ENCODE measurements around the gene PAK5.

PAK5 gene

GRCh38 chr20:9741996-9742395 lies 96.9 kb downstream of the PAK5 start:
- H3K4me3 ChIP-seq (ENCODE audit: extremely low read depth, insufficient read depth, low read length, poor library complexity, severe bottlenecking), result no peak overlapping the region
- H3K27ac ChIP-seq (ENCODE audit: low read depth, low read length, severe bottlenecking), result no peak overlapping the region
- H3K36me3 ChIP-seq (ENCODE audit: control insufficient read depth, insufficient read depth, low read length), result no peaks in the 10 kb centered on the region
- WGBS, 2 experiments (ENCODE audit: insufficient coverage in 2 of 2), result 90 to 93% methylated on average over 2 of the region's 3 CpGs
- H3K9me3 ChIP-seq (ENCODE audit: control insufficient read depth, low read length), result no peaks in the 10 kb centered on the region
- no peaks in the 10 kb centered on the region for H3K4me1 ChIP-seq (ENCODE audit: control insufficient read depth, insufficient read depth, low read length, poor library complexity, severe bottlenecking)

DNA sequence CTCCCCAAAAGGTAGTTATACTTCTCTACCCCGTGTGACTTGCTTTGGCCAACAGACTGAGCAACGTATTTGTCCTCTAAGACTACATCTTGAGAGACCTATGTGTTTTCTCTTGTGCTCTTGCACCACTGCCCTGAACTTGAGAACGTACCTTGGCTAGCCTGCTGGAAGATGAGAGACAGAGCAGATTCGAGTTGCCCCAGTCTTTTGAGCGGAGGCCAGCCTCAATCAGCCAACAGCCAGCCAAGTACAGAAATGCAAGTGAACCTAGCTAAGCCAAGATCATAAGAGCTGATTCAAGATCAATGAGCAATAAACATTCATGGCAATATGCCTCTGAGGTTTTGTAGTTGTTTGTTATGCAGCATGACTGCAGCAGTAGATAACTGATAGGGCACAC lies 98.4 kb downstream of the PAK5 start:
- no peaks in the 10 kb centered on the region for H3K36me3 ChIP-seq (ENCODE audit: control insufficient read depth, insufficient read depth, low read length)
- no peaks in the 10 kb centered on the region for H3K4me1 ChIP-seq (ENCODE audit: control insufficient read depth, insufficient read depth, low read length, poor library complexity, severe bottlenecking)
- no peak overlapping the region for H3K4me3 ChIP-seq (ENCODE audit: extremely low read depth, insufficient read depth, low read length, poor library complexity, severe bottlenecking)
- H3K9me3 ChIP-seq (ENCODE audit: control insufficient read depth, low read length), result no peaks in the 10 kb centered on the region
- no peak overlapping the region for H3K27ac ChIP-seq (ENCODE audit: low read depth, low read length, severe bottlenecking)
- WGBS, 2 experiments (ENCODE audit: insufficient coverage in 2 of 2), result 74 to 77% methylated on average over 3 to 5 of the region's 5 CpGs

DNA sequence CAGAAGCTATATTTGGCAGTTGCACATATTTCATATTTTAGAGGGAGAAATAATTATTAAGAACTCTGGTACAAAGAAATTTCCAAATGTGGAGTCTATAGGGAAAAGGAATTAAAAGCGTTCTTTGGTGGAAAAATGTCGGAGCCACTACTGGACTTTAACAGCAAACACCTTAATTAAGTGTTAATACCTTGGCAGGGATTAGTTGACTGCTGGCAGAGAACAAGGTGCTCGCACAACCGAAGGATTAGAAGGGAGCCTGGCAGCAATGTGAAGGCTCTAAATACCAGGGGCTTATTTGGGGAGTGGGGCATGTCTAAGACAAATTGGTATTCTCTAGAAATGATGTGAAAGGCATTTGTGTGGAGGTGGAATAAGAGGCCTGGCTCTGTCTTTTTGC lies 98.9 kb downstream of the PAK5 start:
- Histone ChIP-seq H3K4me3 (ENCODE audit: extremely low read depth, insufficient read depth, low read length, poor library complexity, severe bottlenecking) (no peak overlapping the region), H3K27ac (ENCODE audit: low read depth, low read length, severe bottlenecking) (no peak overlapping the region), H3K9me3 (ENCODE audit: control insufficient read depth, low read length) (no peaks in the 10 kb centered on the region), H3K36me3 (ENCODE audit: control insufficient read depth, insufficient read depth, low read length) (no peaks in the 10 kb centered on the region), H3K4me1 (ENCODE audit: control insufficient read depth, insufficient read depth, low read length, poor library complexity, severe bottlenecking) (no peaks in the 10 kb centered on the region)
- WGBS, 2 experiments (ENCODE audit: insufficient coverage in 2 of 2), result 87 to 91% methylated on average over 2 to 3 of the region's 4 CpGs

DNA sequence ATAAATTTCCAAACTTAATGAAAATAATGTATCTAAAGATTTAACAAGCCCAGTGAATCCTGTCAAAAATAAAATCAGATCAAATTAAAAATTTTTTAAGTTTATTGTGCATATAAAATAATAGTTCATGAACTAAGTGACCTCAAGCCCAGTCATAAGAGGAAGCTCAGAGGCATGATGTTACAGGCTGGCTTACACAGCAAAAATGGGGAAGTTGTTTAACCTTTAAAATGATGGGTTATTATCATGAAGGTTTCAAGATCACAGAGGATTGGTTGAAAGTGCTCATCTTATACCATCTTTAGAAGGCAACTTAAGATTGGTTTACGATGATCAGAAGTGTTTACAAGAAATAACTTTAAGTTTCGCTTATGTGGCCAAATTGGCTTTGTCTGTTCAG lies 102.5 kb downstream of the PAK5 start:
- Histone ChIP-seq H3K4me3 (ENCODE audit: extremely low read depth, insufficient read depth, low read length, poor library complexity, severe bottlenecking) (no peak overlapping the region), H3K9me3 (ENCODE audit: control insufficient read depth, low read length) (no peaks in the 10 kb centered on the region), H3K36me3 (ENCODE audit: control insufficient read depth, insufficient read depth, low read length) (no peaks in the 10 kb centered on the region), H3K27ac (ENCODE audit: low read depth, low read length, severe bottlenecking) (no peak overlapping the region), H3K4me1 (ENCODE audit: control insufficient read depth, insufficient read depth, low read length, poor library complexity, severe bottlenecking) (no peaks in the 10 kb centered on the region)
- 80 to 90% methylated on average over 2 of the region's 2 CpGs for WGBS, 2 experiments (ENCODE audit: insufficient coverage in 2 of 2)

DNA sequence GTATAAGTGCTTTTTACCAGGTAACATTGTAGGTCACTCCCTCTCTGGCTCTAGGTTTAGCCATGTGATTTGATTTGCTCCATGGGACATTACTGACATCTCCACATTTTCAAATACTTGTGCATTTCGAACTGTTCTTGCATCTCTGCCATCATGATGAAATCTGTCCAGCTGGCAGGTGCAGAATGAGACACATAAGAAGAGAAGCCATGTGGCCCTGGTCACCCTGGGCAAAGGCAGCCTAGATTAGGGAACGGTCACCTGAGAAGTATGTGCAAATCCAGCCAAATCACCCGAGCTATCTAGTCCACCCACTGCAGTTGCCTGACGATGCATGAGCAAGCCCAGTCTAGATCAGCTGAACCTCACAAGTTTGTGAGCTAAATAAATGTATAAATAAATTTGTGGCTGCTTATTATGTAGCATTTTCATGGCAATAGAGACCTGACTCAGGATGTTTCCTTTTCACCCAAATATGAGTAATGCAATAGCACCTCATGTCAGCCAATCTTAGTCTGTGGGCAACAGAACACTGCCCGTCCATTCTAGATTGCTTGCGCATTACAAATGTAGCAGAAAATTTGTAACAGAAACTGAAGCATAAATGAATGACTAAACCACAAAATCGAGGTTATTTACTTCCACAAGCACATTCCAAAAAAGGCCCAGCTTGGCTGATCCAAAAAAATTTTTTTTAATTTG lies 115.2 kb downstream of the PAK5 start:
- Histone ChIP-seq H3K9me3 (ENCODE audit: control insufficient read depth, low read length) (no peaks in the 10 kb centered on the region), H3K4me1 (ENCODE audit: control insufficient read depth, insufficient read depth, low read length, poor library complexity, severe bottlenecking) (no peaks in the 10 kb centered on the region), H3K36me3 (ENCODE audit: control insufficient read depth, insufficient read depth, low read length) (no peaks in the 10 kb centered on the region), H3K4me3 (ENCODE audit: extremely low read depth, insufficient read depth, low read length, poor library complexity, severe bottlenecking) (no peak overlapping the region), H3K27ac (ENCODE audit: low read depth, low read length, severe bottlenecking) (no peak overlapping the region)
- WGBS, 2 experiments (ENCODE audit: insufficient coverage in 2 of 2), result 86% methylated on average over 5 to 6 of the region's 7 CpGs

GRCh38 chr20:9711872-9712271 lies 127.0 kb downstream of the PAK5 start:
- no peak overlapping the region for H3K4me3 ChIP-seq (ENCODE audit: extremely low read depth, insufficient read depth, low read length, poor library complexity, severe bottlenecking)

GRCh38 chr20:9710685-9711084 lies 128.2 kb downstream of the PAK5 start:
- no peak overlapping the region for H3K27ac ChIP-seq (ENCODE audit: low read depth, low read length, severe bottlenecking)
- no peaks in the 10 kb centered on the region for H3K36me3 ChIP-seq (ENCODE audit: control insufficient read depth, insufficient read depth, low read length)
- H3K4me1 ChIP-seq (ENCODE audit: control insufficient read depth, insufficient read depth, low read length, poor library complexity, severe bottlenecking), result no peaks in the 10 kb centered on the region
- H3K4me3 ChIP-seq (ENCODE audit: extremely low read depth, insufficient read depth, low read length, poor library complexity, severe bottlenecking), result no peak overlapping the region
- WGBS, 2 experiments (ENCODE audit: insufficient coverage in 2 of 2), result 80 to 97% methylated on average over 3 of the region's 3 CpGs
- H3K9me3 ChIP-seq (ENCODE audit: control insufficient read depth, low read length), result no peaks in the 10 kb centered on the region

More at GRCh38 chr20:9711872-9712271, 127.0 kb downstream of the PAK5 start:
- Histone ChIP-seq H3K27ac (ENCODE audit: low read depth, low read length, severe bottlenecking) (no peak overlapping the region), H3K9me3 (ENCODE audit: control insufficient read depth, low read length) (no peaks in the 10 kb centered on the region), H3K36me3 (ENCODE audit: control insufficient read depth, insufficient read depth, low read length) (no peaks in the 10 kb centered on the region), H3K4me1 (ENCODE audit: control insufficient read depth, insufficient read depth, low read length, poor library complexity, severe bottlenecking) (no peaks in the 10 kb centered on the region)
- 88% methylated on average over 2 of the region's 2 CpGs; no CpG with 5 or more reads in 1 of the 2 experiments for whole genome bisulfite sequencing, 2 experiments (ENCODE audit: insufficient coverage in 2 of 2)

DNA sequence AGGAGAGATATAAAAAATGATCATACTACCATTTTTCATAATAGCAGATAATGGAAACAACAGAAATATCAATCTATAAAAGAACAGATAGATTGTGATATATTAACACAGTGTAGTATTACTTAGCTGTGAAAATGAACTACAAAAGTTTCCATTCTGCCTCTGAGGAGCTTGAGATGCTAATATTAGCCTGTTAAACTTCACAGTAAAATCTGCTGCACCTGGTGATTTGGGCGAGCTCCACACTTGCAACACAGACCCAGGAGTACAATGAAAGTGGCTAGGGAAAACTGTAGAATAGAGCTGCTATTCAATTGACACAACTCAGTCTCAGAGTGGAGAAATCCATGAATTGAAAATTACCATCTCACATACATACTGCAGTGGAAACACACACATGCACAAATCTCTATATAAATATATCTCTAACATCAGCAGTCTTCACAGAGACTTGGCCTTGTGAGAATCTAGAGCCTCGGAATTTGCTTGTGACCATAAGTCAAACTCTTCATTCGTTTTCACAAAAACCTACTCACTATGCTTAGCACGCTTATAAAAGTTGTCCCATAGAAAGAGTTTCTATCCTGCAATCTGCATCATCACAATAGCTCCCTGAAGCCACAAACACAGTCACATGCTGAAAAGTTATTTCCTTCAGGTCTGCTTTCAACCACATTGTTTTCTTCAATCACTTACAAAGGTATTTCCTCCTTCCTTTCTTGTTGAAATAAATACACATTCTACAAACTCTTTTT lies 133.0 kb downstream of the PAK5 start:
- Histone ChIP-seq H3K9me3 (ENCODE audit: control insufficient read depth, low read length) (no peaks in the 10 kb centered on the region), H3K4me3 (ENCODE audit: extremely low read depth, insufficient read depth, low read length, poor library complexity, severe bottlenecking) (no peak overlapping the region), H3K27ac (ENCODE audit: low read depth, low read length, severe bottlenecking) (no peak overlapping the region), H3K36me3 (ENCODE audit: control insufficient read depth, insufficient read depth, low read length) (no peaks in the 10 kb centered on the region), H3K4me1 (ENCODE audit: control insufficient read depth, insufficient read depth, low read length, poor library complexity, severe bottlenecking) (no peaks in the 10 kb centered on the region)
- WGBS, 2 experiments (ENCODE audit: insufficient coverage in 2 of 2), result 77 to 78% methylated on average over 4 of the region's 4 CpGs

GRCh38 chr20:9699181-9699580 lies 139.7 kb downstream of the PAK5 start:
- Histone ChIP-seq H3K4me3 (ENCODE audit: extremely low read depth, insufficient read depth, low read length, poor library complexity, severe bottlenecking) (no peak overlapping the region), H3K4me1 (ENCODE audit: control insufficient read depth, insufficient read depth, low read length, poor library complexity, severe bottlenecking) (no peaks in the 10 kb centered on the region), H3K9me3 (ENCODE audit: control insufficient read depth, low read length) (no peaks in the 10 kb centered on the region), H3K27ac (ENCODE audit: low read depth, low read length, severe bottlenecking) (no peak overlapping the region), H3K36me3 (ENCODE audit: control insufficient read depth, insufficient read depth, low read length) (no peaks in the 10 kb centered on the region)

DNA sequence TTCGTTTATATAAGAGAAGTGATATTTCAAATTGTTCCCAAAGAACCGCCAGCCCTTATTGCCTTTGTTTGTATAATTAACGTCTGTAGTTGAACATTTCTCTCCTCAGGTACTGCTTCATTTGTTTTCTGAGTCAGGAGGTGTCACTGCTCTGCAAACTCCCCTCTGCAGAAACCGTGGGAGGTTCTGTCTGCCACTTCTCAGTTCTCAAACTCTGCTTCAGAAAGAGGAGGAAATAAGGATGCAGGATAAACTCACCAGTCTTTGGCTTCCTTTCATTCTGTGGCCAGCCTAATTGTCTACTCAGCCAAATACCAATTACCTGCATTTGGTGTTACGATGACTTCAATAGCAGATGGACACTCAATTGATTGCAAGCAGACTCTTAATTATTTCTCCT lies 149.8 kb downstream of the PAK5 start:
- no peak overlapping the region for H3K27ac ChIP-seq (ENCODE audit: low read depth, low read length, severe bottlenecking)

DNA sequence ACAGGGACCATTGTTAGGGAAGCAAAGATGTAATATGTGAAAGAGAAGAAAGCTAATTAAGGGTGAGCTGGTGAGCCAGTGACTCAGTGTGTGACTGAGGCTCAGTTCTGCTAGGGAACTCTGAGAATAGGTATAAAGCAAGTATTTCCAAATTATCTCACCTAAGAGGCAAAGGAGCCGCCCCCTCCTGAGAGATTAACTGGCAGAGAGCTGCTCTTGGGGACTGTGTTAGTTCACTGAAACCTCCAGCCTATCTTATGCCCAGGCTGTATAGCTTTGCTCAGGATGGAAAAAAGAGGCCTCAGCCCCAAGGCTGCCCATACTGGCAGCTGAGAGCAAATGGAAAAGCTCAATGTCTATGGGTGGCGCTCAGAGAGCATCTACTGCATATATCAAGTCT lies 152.0 kb downstream of the PAK5 start:
- H3K9me3 ChIP-seq (ENCODE audit: control insufficient read depth, low read length), result no peaks in the 10 kb centered on the region
- WGBS, 2 experiments (ENCODE audit: insufficient coverage in 2 of 2), result 80 to 94% methylated on average over 1 to 2 of the region's 2 CpGs
- no peaks in the 10 kb centered on the region for H3K4me1 ChIP-seq (ENCODE audit: control insufficient read depth, insufficient read depth, low read length, poor library complexity, severe bottlenecking)
- no peak overlapping the region for H3K27ac ChIP-seq (ENCODE audit: low read depth, low read length, severe bottlenecking)
- no peaks in the 10 kb centered on the region for H3K36me3 ChIP-seq (ENCODE audit: control insufficient read depth, insufficient read depth, low read length)
- no peak overlapping the region for H3K4me3 ChIP-seq (ENCODE audit: extremely low read depth, insufficient read depth, low read length, poor library complexity, severe bottlenecking)

More for the DNA sequence above, 149.8 kb downstream of the PAK5 start:
- Histone ChIP-seq H3K9me3 (ENCODE audit: control insufficient read depth, low read length) (no peaks in the 10 kb centered on the region), H3K4me1 (ENCODE audit: control insufficient read depth, insufficient read depth, low read length, poor library complexity, severe bottlenecking) (no peaks in the 10 kb centered on the region), H3K36me3 (ENCODE audit: control insufficient read depth, insufficient read depth, low read length) (no peaks in the 10 kb centered on the region), H3K4me3 (ENCODE audit: extremely low read depth, insufficient read depth, low read length, poor library complexity, severe bottlenecking) (no peak overlapping the region)
- WGBS, 2 experiments (ENCODE audit: insufficient coverage in 2 of 2), result 76 to 87% methylated on average over 1 to 2 of the region's 5 CpGs

Data from mesodermal cell (in vitro differentiated cells).